Activated B cell treated with CpG ODN at 0.5 μM for 24 hours (primary cell): ENCODE measurements around the gene ZSCAN26. TPM values are rescaled to one million over a fixed set of nuclear protein-coding genes. Genes with fewer than 3 reads are reported as not detected.

ENCODE experiments used
- ATAC-seq: fragments of 200-7000 bp; cut with Tn5 transposase; one replicate; pipeline ENCODE4 v1.10.0; 2021; ENCODE audit warnings: low read depth, mild to moderate bottlenecking, moderate library complexity
- CTCF ChIA-PET: fragments of 350-600 bp; sonication (Branson Sonifier 250); formaldehyde crosslinking; loops from one replicate; lab custom pipeline; 2021; ENCODE audit warnings: antibody characterized with exemption; lab: Charles Lee
- POLR2A ChIA-PET: fragments of 350-600 bp; sonication (Branson Sonifier 250); formaldehyde crosslinking; loops from one replicate; lab custom pipeline; 2021; ENCODE audit warnings: antibody characterized with exemption; lab: Charles Lee
- DNase-seq: peaks from one replicate; pipeline ENCODE4 v3.0.0; 2022
- H3K27ac Mint-ChIP-seq: one replicate; pipeline ENCODE4 v1.8.0; 2020; ENCODE audit warnings: mixed read lengths
- H3K27me3 Mint-ChIP-seq: one replicate; pipeline ENCODE4 v1.8.0; 2021; ENCODE audit warnings: mixed read lengths
- H3K36me3 Mint-ChIP-seq: one replicate; pipeline ENCODE4 v1.8.0; 2021; ENCODE audit warnings: low read depth, mixed read lengths
- H3K4me1 Mint-ChIP-seq: one replicate; pipeline ENCODE4 v1.8.0; 2021; ENCODE audit warnings: mixed read lengths
- H3K4me3 Mint-ChIP-seq: one replicate; pipeline ENCODE4 v1.8.0; 2020; ENCODE audit warnings: mild to moderate bottlenecking, mixed read lengths
- H3K9me3 Mint-ChIP-seq: one replicate; pipeline ENCODE4 v1.8.0; 2020; ENCODE audit warnings: mixed read lengths
- CTCF ChIP-seq: fragments of 200-600 bp; IDR thresholded peaks from one replicate; pipeline ENCODE4 v1.8.0; 2022; ENCODE audit warnings: antibody characterized with exemption, mild to moderate bottlenecking
- intact Hi-C: fragments of 100-400 bp; cut with micrococcal nuclease; formaldehyde crosslinking; loops from one replicate; pipeline ENCODE4 v1.15.1; 2024
- total RNA-seq: library from RNA; stranded (reverse); gene quantifications from 2 replicates; pipeline ENCODE4 v1.2.3, GENCODE V29; 2022

Gene ZSCAN26
- total RNA-seq, 1 donor from 2014 or later = 16.0 TPM

- ChIA-PET POLR2A (interaction anchor here (1.7 kb wide), 1 partner anchor 12 kb away, joined by 6 read pairs; the partner anchor contains the start of gene ZKSCAN4), CTCF (no interaction called here)
- intact Hi-C loops = loop anchor here (10.0 kb wide), 2 partner anchors 71 to 359 kb away; partner anchors contain the start of gene ZSCAN31
- Mint-ChIP-seq H3K36me3 (no peaks in the 10 kb centered on the region), H3K9me3 (no peaks in the 10 kb centered on the region), H3K4me1 (peaks cover 6% of the 10 kb centered on the region), H3K4me3 (no peak overlapping the region), H3K27me3 (no peaks in the 10 kb centered on the region), H3K27ac (no peak overlapping the region)
- DNase-seq (no peak), ATAC-seq (no peak)
- TF ChIP-seq CTCF = no peak
Measured at GRCh38 chr6:28263922-28264321, 3.0 kb upstream of the ZSCAN26 start.

DNA sequence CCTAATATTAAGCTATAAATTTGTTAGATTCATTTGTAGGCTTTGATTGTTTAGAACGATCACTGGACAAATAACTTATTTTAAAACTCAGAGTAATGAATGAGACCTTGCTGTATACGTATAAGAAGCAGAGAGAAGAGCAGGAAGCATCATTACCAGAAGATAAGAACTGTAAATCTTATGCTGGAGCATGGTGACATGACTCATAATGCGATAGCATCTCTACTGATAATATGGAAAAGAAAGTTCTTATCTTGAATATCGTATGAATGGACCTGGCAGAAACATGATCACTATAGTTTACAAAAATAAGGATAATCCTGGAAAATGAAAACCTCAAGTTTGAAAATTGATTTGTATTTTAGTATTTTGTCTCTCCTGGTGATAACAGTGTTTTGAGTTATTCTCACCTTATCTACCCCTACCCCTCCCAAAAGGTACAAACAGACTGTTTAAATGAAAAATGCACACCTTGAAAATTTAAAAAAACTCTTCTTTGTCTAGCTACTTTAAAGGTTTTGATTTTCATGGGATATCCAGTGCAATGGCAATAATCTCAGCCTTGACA is 2.0 kb upstream of the ZSCAN26 start:
- Mint-ChIP-seq H3K27ac (no peak overlapping the region), H3K36me3 (no peaks in the 10 kb centered on the region), H3K4me1 (peaks cover 10% of the 10 kb centered on the region), H3K4me3 (no peak overlapping the region), H3K9me3 (no peaks in the 10 kb centered on the region), H3K27me3 (no peaks in the 10 kb centered on the region)
- POLR2A ChIA-PET = interaction anchor here (1.7 to 4.0 kb wide), 2 partner anchors 12 to 13 kb away, joined by 6 to 63 read pairs; partner anchors contain the start of gene ZKSCAN4
- DNase-seq = no peak
- ATAC-seq = no peak
- CTCF ChIA-PET = no interaction called here
- TF ChIP-seq CTCF = no peak
- intact Hi-C loops = loop anchor here (5.0 to 10.0 kb wide), 5 partner anchors 48 to 360 kb away; partner anchors contain the start of genes ZNF165, ZSCAN16 and ZSCAN31

GRCh38 chr6:28266563-28266961 is 381 bp upstream of the ZSCAN26 start:
- no peak overlapping the region for H3K4me3 Mint-ChIP-seq
- CTCF ChIA-PET = interaction anchor here (1.2 to 2.6 kb wide), 4 partner anchors 14 to 125 kb away, joined by 3 to 13 read pairs (median 7); partner anchors contain the start of genes ZKSCAN3, ZKSCAN4 and ZKSCAN8

GRCh38 chr6:28267695-28268059 is 734 bp downstream of the ZSCAN26 start:
- Mint-ChIP-seq H3K27me3 (no peaks in the 10 kb centered on the region), H3K4me1 (peaks cover 10% of the 10 kb centered on the region), H3K4me3 (no peak overlapping the region), H3K9me3 (no peaks in the 10 kb centered on the region), H3K27ac (no peak overlapping the region), H3K36me3 (peaks cover 16% of the 10 kb centered on the region)
- intact Hi-C loops = loop anchor here (1.0 to 10.0 kb wide), 11 partner anchors 8 to 363 kb away; partner anchors contain the start of genes NKAPL, PGBD1, ZKSCAN3 and ZKSCAN4
- ChIA-PET CTCF (interaction anchor here (1.2 to 2.6 kb wide), 6 partner anchors 14 to 163 kb away, joined by 3 to 13 read pairs (median 6); partner anchors contain the start of genes ZKSCAN3, ZKSCAN4 and ZKSCAN8), POLR2A (interaction anchor here (0.6 to 4.0 kb wide), 21 partner anchors 9 to 1121 kb away, joined by 3 to 63 read pairs (median 7); partner anchors contain the start of genes NKAPL, PGBD1, ZKSCAN3 and ZKSCAN4)
- ATAC-seq (no peak), DNase-seq (no peak)
- no peak for TF ChIP-seq CTCF

More at GRCh38 chr6:28266563-28266961, 381 bp upstream of the ZSCAN26 start:
- Mint-ChIP-seq H3K36me3 (peaks cover 5% of the 10 kb centered on the region), H3K4me1 (peaks cover 10% of the 10 kb centered on the region), H3K27ac (no peak overlapping the region), H3K9me3 (no peaks in the 10 kb centered on the region), H3K27me3 (no peaks in the 10 kb centered on the region)
- no peak for TF ChIP-seq CTCF
- POLR2A ChIA-PET = interaction anchor here (0.6 to 4.0 kb wide), 18 partner anchors 14 to 1792 kb away, joined by 3 to 63 read pairs (median 8); partner anchors contain the start of genes PGBD1, ZKSCAN3, ZKSCAN4 and ZKSCAN8
- DNase-seq = no peak
- peak; percentile 4 for ATAC-seq
- intact Hi-C loops = loop anchor here (5.0 to 10.0 kb wide), 5 partner anchors 49 to 362 kb away; partner anchors contain the start of genes ZNF165, ZSCAN16 and ZSCAN31

DNA sequence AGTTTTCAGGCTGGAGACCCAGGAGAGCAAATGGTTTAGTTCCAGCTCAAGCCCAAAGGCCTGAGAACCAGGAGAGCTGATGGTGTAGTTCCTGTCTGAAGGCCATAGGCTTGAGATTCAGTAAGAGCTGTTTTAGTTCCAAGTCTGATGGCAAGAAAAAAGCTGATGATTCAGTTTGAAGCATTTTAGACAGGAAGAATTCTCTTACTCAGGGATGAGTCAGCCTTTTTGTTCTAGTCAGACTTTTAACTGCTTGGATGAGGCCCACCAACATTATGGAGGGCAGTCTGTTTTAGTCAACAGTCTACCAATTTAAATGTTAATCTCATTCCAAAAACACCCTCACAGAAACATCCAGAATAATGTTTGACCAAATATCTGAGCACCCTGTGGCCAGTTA is 2.5 kb downstream of the ZSCAN26 start:
- no peak overlapping the region for H3K27ac Mint-ChIP-seq
- H3K9me3 Mint-ChIP-seq = no peaks in the 10 kb centered on the region
- no peak overlapping the region for H3K4me3 Mint-ChIP-seq
- intact Hi-C loops = loop anchor here (5.0 to 10.0 kb wide), 5 partner anchors 52 to 365 kb away; partner anchors contain the start of genes ZNF165, ZSCAN16 and ZSCAN31
- H3K4me1 Mint-ChIP-seq = peaks cover 10% of the 10 kb centered on the region
- no peaks in the 10 kb centered on the region for H3K27me3 Mint-ChIP-seq
- ChIA-PET POLR2A (no interaction called here), CTCF (no interaction called here)
- ATAC-seq (no peak), DNase-seq (no peak)
- H3K36me3 Mint-ChIP-seq = peaks cover 34% of the 10 kb centered on the region
- TF ChIP-seq CTCF = no peak
